ENCODE results near the gene CCDC117. TPM values are rescaled to one million over a fixed set of nuclear protein-coding genes. Genes with fewer than 3 reads are reported as not detected.
A peak's percentile ranks its signal among the peaks of the same experiment; 100 is the strongest.

The CCDC117 gene
- total and polyA plus RNA-seq, 4 donors, result 8.1 to 24.0 (median 16.2) TPM

DNA sequence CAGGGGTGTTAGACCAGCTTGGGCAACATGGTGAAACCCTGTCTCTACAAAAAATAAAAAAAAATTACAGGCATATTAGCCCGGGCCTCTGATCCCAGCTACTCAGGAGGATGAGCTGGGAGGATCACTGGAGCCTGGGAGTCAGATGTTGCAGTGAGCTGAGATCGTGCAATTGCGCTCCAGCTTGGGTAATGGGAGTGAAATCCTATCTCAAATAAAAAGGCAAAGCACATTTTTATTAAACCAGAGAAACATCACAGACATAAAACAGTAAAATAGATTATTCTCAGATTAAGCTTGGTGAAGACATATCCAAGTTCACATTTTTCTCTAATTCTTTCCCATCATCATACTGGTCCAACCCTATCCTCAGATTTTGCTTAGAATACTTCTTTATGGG lies 57.9 kb downstream of the CCDC117 start:
- Histone ChIP-seq H3K27me3 (ENCODE audit: control insufficient read depth in 4 of 4, insufficient read depth in 4 of 4, low read length in 3 of 4) (no peaks in the 10 kb centered on the region), H3K27ac (ENCODE audit: low read depth in 1 of 2, low read length in 2 of 2) (peak overlapping the region in 1 of 2 donors; percentile 79), H3K4me1 (ENCODE audit: control insufficient read depth in 4 of 4, insufficient read depth in 4 of 4, low read length in 3 of 4) (peaks cover 4 to 18% (median 14%) of the 10 kb centered on the region in 4 donors), H3K9ac (ENCODE audit: low read depth in 1 of 2, low read length in 2 of 2) (no peak overlapping the region), H3K9me3 (ENCODE audit: control insufficient read depth in 4 of 4, low read length in 3 of 4) (no peaks in the 10 kb centered on the region), H3K4me3 (ENCODE audit: low read depth in 1 of 3, low read length in 3 of 3) (no peak overlapping the region), H3K36me3 (ENCODE audit: control insufficient read depth in 4 of 4, insufficient read depth in 3 of 4, low read depth in 1 of 4, low read length in 3 of 4) (no peaks in the 10 kb centered on the region)
- DNase-seq (ENCODE audit: low spot score), result no peak
- no peak for TF ChIP-seq SP1 (IDR thresholded peaks at IDR 0.05)
- no peak for TF ChIP-seq JUND (IDR thresholded peaks at IDR 0.05)
- TF ChIP-seq RAD21 (IDR thresholded peaks at IDR 0.05), result no peak
- no peak for TF ChIP-seq HNF4A (conservative IDR thresholded peaks at IDR 0.05)
- no peak for TF ChIP-seq GABPA (IDR thresholded peaks at IDR 0.05 in 1 of 2, conservative IDR thresholded peaks at IDR 0.05 in 1 of 2)
- no peak for TF ChIP-seq FOXA1 (IDR thresholded peaks at IDR 0.05)
- no peak for TF ChIP-seq HNF4G (IDR thresholded peaks at IDR 0.05)
- no peak for TF ChIP-seq TAF1 (conservative IDR thresholded peaks at IDR 0.05)
- TF ChIP-seq ATF3 (IDR thresholded peaks at IDR 0.05), result no peak
- TF ChIP-seq ZBTB33 (IDR thresholded peaks at IDR 0.05), result no peak
- no peak for TF ChIP-seq MAX (IDR thresholded peaks at IDR 0.05)
- TF ChIP-seq RXRA (IDR thresholded peaks at IDR 0.05), result no peak
- TF ChIP-seq NR2F2 (IDR thresholded peaks at IDR 0.05), result no peak
- no peak for TF ChIP-seq YY1 (IDR thresholded peaks at IDR 0.05)
- TF ChIP-seq FOXA2 (IDR thresholded peaks at IDR 0.05), result no peak
- TF ChIP-seq REST (IDR thresholded peaks at IDR 0.05), result no peak
- TF ChIP-seq, protein P1, sequence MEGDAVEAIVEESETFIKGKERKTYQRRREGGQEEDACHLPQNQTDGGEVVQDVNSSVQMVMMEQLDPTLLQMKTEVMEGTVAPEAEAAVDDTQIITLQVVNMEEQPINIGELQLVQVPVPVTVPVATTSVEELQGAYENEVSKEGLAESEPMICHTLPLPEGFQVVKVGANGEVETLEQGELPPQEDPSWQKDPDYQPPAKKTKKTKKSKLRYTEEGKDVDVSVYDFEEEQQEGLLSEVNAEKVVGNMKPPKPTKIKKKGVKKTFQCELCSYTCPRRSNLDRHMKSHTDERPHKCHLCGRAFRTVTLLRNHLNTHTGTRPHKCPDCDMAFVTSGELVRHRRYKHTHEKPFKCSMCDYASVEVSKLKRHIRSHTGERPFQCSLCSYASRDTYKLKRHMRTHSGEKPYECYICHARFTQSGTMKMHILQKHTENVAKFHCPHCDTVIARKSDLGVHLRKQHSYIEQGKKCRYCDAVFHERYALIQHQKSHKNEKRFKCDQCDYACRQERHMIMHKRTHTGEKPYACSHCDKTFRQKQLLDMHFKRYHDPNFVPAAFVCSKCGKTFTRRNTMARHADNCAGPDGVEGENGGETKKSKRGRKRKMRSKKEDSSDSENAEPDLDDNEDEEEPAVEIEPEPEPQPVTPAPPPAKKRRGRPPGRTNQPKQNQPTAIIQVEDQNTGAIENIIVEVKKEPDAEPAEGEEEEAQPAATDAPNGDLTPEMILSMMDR (IDR thresholded peaks at IDR 0.05; ENCODE audit: low read depth, low read length, missing input control), result no peak
- TF ChIP-seq EGR1 (IDR thresholded peaks at IDR 0.05; ENCODE audit: low read depth in 2 of 2), result no peak
- 96% methylated on average over 3 of the region's 3 CpGs for WGBS

All from liver (tissue), 9 donors.